ENCODE data around the gene RORC.

RORC gene

DNA sequence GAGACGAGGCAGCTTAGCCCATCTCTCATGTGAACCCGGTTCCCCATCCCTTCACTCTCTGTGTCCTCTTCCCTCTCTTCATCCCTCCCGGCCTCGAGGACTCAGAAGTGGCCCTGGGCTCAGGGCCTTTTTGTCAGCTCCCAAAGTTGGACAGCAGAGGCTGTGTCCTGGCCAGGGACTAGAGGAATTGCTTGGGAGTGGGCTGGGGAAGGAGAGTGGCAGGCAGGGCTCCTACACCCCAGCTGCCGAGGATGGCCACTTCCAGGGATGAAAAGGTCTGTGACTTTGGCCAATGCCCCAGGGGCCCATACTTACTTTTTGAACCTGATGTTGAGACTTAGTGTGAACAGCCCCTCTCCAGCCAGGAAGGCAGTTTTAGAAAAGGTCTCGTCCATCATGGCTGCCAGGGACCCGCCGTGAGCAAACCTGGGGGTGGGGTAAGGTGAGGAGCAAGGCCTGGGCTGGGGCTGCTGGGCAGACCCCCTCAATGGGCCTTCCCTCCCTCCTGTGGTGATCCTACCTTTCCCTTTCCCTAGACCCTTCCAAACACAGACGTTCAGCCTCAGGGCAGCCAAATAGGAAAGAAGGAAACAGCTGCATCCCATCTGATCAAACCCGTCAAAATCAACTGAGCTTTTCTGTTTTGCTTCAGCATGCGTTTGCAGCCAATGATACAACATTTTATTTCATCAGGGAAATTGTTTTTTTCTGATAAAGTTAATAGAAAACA lies 16.4 kb upstream of the RORC start:
- DNase-seq, result peak; percentile 41

DNA sequence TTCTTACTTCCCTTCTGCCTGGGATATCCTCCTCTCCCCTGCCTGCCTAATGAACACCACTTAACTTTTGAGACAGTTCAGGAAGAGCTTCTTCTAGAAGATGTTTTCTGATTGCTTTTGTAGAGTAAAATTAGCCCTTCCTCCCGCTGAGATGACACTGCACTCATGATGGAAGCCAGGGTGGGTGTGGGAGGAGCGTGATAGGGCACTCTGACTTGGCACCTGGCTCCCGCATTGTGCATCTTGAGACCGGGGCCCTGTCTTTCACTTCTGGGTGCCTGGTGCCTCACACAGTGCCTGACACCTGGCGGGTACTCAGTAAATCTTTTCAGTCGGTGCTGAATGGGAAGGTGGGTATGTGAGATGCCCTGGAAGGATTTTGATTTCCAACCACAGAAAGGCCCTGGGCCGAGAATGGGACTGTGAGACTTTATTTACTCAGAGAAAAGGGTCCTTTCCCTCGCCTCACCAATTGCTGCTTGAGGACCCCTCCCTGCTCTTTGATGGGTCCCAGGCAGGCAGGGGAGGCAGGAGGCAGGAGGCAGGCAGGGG lies 15.2 kb upstream of the RORC start:
- no peak for DNase-seq

DNA sequence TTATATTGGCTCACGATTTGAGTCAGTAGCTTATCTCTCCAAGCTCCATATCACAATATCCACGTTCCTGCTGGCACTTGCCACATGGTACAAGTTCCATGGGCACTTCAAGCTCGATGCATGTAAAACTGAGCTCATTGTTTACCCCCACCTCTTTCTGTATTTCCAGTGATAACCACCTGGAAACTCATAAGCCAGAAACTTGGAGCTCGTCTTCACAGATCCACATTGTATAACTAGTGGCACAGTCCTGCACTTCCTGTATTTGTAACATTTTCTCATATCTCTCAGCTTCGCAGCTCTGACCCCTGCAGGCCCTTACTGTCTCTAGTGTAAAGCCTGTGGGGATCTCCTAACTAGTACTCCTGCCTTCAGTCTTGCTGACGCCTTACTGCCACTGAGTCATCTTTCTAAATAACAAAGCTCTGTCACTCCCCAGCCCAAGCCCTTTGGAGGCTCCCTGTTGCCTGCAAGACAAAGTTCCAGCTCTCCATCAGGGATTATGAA lies 14.5 kb upstream of the RORC start:
- no peak for DNase-seq

DNA sequence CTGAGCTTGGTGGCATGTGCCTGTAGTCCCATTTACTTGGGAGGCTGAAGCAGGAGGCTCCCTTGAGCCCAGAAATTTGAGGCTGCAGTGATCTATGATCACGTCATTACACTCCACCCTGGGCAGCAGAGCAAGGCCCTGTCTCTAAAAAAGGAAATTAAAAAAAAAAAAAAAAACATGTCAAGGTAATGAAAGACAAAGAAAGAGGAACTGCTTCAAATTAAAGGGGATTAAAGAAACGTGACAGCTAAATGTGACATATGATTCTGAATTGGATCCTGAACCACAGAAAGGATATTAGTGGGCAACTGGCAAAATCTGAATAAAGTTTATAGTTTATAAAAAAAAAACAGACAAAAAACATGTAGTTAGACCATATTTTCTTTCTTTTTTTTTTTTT lies 11.8 kb upstream of the RORC start:
- no peak for DNase-seq

DNA sequence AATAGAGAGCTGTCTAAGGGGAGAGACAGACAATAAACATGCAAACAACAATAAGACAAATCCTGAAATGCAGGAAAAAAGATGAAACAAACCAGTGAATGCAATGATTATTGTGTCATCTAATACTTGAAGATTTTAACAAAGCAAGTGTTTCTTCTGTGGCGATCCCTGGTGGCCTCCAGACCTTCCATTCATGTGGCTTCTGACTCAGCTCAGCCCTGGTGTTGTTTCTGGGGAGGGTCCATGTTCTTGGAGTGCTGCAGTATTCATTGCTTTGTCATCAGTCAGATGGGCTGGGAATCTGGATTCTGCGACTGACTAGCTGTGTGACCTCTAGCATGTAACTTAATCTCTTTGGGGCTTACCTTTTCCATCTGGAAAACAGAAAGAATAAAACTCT lies 9.5 kb upstream of the RORC start:
- no peak for DNase-seq

DNA sequence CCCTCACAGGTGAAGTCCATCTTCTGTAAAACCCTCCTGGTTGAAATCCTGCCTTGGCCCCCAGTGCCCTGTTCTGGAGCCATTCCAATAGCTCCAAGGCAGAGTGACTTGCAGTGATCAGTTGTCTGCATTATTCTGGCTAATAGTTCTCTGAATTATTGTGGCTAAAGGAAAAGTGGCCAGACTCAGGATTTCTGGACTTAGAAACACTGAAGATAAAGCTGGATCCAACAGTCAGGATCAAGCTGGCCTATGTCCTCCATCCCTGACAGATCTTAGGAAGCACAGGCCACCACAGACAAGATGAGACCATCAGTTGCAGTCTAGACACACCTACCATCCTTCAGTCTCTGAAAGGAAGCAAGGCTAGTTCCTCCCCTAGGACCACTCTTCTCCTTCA lies 8.8 kb upstream of the RORC start:
- DNase-seq, result no peak

DNA sequence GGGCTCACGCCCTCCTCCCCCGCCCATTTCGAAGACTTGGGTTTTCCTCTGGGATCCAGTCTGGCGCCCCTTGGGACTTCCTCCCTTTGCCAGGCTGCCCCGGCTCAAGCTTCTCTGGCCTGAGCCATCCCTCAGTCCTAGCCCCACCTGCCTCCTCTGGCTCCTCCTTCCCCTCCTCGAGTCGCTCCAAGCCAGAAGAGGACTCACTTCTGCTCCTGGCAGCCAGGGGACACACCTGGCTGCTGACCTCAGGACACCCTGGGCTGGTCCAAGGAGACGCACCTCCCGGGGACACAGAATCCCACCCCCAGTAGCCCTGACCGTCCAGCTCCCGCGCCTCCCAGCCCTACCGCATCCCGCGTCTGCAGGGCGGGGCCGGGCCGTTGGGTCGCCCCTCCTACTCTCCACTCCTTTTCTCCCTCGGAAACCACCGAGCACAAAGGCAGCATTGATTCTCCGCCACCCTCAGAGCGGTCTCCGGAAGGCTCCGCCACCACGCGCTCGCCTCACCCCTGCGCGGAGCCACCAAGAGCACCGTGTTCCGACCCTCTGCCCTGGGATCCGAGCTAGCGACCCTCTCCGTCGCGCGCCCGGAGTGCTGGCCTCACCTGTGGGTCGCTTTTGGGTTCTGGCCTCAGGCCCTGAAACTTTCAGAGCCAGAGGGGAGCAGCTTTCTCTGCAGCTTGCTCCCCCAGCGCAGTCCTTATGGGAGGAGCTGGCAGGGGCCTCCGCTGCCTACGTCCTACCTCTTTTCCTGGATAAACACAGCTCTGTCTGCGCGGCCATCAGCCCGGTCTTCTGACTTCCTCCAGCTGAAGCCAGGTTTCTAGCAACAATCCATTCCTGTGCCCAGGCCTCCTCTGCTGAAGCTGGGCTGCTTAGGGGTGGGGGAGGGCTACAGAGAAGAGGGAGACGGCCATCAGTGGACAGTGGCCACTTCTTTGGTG lies 8.1 kb upstream of the RORC start, which contains the start of gene C2CD4D:
Gene C2CD4D, minus strand, starts transcription at position 364 of the 947 bp plus-strand sequence. CDS start 831 bp downstream, outside the sequence.
- DNase-seq, result peak; percentile 72

DNA sequence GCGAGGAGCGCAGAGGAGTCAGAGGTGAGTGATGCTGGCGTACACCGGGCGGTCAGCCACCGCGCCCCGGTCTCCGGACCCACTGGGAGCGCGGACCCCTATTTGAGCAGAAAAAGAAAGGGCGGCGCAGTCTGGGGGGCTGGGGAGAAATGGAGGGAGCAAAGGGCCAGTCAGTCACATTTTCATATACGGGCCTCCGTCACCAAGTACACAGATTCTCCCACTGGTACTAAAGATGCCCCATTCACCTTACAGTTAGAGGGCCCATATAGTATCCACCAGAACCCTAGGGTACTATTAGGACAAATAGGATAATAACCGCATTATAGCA lies 7.4 kb upstream of the RORC start:
- no peak for DNase-seq

DNA sequence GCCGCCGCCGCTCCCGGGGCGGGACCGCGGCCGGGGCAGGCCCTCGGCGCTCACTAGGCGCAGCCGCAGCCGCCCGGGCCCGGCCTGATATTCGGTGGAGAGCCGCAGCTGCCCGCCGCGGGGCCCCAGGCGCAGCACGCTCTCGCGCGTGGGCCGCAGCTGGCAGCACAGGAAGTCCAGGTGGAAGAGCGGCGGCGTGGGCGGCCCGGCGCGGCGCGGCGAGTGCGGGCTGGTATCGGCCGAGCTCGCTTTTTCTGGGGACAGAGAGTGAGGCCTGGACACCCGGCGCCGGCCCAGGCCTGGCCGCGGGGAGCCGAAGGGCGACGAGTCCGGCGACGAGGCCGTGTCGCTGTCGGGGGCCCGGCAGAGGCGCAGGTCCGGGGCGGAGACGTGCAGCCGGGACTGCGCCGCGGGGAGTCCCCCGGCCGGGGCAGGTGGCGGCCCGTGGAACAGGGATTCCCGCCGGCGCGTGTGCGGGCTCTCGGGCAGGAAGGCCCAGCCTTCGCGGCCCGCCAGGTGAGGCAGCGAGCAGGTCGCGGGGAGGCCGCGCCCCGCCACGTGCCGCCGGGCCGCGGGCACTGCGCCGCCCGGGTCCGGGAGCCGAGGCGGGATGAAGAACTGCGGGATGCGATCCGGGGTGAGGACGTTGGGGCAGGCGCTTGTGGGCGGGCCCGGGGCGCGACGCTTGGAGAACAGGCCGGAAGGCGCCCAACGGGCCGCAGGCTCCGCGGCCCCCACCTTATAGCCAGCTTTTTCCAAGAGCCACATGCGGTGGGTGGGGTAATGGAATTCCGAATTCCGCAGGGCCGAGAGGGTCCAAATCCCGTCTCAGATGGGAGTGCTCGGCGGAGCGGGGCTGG lies 6.8 kb upstream of the RORC start:
- peak; percentile 56 for DNase-seq

DNA sequence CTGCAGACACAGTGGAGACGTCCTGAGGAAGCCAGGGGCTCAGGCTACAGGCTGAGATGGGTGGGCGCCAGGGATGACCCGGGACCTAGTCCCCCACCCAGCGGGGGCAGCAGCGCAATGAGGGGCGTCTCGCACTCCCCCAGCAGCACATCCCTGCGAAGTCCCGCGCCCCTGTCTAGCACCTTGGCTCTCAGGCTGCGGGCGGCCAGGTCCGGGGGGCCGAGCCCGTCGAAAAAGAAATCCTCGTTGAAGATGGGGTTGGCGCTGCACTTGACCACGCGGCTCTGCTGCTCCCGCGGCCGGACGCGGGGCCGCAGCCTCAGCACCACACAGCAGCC lies 6.3 kb upstream of the RORC start:
- no peak for DNase-seq

DNA sequence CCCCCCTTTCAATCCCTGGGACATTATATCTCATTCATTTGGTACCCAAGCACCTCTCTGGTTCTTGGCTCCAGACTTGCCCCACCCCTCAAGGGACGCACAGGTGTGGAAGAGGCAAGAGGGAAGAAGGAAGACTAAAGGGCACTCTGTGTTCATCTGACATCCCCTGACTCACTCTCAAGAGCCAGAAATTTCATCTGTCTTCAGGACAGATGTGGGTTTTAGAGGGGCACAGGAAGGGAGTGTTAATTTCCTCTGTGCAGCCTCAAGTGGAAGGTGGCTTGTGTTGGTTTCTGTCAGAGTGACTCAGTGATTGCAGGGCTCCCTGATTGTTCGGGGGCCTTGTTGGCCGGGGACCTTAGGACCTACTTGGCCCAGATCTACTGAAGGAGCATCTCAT lies 5.6 kb upstream of the RORC start:
- DNase-seq, result no peak

DNA sequence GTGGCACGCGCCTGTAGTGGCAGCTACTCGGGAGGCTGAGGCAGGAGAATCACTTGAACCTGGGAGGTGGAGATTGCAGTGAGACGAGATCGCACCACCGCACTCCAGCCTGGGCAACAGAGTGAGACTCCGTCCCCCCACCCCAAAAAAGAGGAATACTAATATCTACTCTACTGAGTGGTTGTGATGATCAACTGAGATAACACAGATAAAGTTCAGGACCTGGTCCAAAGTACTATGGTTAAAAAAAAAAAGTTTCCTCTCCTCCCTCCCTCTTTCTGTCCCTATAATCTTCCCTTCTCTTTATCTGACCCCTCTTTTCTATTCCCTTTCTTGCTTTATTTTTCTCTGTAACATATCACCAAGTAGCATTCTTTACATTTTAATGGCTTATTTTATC lies 4.0 kb upstream of the RORC start:
- no peak for DNase-seq

DNA sequence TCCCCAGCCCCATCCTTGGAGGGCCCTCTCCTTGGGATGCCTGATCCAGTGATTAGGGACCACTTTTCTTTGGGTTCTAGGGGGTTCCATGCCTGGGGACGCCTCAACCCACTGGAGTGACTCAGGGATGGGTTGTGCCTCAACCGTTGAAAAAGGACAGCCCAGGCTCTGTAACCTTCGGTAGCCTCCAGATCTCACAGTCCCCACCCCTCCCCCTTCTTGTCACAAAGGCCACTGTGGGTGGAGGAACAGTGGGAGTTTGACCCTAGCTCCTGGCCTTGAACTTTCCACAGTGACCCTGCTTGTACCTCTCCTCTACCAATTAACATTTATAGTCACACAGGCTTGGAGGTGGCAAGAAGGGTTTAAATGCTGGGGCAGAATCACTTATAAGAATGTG lies 2.6 kb upstream of the RORC start:
- no peak for DNase-seq

DNA sequence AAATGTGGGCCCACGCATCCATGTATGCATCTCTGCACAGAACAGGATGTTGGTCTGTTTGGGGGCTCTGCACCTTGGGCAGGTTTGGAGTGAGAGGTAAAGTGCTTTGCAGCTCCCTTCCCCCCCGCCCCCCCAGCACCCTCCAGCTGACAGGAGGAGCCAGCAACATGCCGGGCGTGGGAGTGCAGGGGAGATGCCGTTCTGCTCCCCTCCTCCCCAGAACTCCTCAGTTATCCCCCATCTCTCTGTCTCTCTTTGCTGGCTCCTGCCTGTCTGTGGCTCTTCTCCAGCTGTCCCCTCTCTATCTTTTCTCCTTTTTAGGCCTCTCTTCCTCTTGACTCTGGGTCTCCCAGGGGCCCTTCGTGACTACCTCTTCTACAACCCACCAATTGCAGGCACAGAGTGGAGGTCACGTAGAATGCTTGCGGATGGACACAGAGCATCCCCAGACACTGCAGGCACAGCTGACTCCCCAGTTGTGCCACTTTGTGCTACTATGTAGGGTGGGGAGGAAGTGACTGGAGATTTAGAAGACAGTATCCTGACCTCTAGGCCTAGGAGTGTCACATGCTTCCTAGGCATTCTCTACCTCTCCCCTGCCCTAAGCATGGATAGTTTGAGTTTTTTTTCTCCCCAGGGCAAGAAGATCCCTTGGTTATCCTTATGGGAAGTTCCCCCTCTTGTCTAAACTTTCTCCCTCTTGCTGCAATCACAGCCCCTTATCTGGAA lies 1.7 kb upstream of the RORC start:
- no peak for DNase-seq

DNA sequence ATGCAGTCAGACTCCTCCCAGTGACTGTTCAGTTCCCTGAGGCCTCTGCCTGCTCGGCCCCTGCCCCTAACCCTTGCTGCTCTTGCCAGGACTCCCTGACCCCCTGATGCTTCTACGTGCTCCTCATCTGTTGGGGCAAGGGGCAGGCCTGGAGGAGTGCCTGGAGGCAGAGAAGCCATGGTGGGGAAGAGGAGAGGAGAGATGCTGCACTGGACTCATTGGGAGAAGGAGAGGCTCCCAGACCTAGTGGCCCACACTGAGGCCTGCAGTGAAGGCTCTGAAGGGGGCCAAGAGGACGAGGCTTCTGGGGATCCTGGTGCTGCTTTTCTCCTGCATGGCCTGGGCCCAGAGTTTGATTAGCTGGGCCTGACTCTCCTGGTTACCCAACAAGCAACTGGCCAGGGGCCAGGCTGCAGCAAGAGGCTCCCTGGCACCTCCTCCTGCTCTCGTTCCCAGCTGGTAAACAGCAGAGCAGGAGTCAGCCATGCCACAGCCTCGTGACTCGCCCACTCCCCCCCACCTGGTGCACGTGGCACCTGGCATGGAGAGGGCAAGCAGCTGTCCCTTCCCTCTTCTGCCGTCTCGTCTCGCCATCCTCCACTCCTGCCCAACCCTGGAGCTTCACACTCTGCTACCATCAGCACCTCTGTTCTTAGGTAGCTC lies 847 bp upstream of the RORC start:
- DNase-seq, result no peak

DNA sequence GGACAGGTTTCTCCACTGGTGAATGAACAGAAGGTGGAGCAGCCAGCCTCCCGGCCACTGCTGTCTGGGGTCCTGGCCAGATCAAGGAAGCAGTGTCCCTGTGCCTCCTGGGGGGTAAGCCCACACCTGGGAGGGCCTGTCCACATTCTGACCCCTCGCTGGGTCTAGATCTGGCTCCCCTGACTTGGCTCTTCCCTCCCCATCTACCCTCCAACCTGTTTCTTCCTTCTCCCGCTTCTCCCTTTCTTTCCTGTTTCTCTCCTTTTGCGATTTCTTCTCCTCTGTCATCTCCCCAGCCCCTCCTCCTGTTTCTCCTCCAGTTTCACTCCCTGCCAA lies 378 bp downstream of the RORC start:
- DNase-seq, result no peak

DNA sequence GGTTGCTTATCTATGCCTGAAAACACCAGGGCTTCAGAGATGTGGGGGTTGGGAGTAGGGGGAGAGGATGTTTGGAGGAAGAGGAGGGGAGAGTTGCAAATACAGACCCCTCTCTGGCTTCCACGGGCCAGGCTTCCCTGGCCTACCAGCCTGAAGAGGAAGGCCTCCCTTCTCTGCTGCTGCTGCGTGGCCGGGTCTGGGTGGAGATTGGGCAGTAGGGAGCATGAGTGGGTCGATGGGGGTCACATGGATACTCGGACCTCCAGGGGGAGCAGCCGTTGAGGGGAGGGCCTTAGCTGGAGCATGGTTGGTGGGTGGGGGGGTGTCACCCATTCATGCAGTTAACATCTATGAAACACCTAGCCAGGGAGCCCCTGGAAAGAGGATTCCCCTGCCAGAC lies 1.5 kb downstream of the RORC start:
- DNase-seq, result no peak

DNA sequence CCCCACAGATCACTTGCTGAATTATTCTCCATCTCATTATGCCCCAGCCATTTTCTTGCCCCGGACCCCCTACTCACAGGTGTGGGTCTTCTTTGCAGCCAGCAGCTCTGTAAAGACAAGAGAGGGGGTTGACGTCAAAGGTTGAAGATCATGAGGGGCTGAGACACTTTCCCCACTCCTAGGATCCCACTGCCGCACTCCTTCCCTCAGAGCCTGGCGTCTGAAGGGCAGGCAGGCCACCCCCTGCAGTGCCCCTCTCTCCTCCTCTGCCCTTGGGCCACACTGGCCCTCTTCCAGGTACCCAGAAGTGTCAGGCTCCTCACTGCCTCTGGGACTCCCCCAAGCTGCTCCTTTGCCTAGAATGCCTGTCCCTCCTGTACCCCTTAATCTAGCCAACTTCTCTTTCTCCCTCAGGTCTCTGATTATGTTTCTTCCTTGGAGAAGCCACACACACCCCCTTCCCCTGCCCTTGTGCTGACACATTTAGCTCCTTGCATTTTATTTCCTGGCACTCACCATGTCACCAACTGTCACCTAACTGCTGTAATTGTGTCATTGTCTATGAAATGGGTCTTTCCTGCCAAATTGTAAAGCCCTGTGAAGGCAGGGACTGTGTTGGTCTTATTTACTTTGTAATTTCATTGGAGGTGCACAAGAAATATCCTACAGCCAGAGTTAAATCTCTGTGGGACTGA lies 2.1 kb downstream of the RORC start:
- no peak for DNase-seq

DNA sequence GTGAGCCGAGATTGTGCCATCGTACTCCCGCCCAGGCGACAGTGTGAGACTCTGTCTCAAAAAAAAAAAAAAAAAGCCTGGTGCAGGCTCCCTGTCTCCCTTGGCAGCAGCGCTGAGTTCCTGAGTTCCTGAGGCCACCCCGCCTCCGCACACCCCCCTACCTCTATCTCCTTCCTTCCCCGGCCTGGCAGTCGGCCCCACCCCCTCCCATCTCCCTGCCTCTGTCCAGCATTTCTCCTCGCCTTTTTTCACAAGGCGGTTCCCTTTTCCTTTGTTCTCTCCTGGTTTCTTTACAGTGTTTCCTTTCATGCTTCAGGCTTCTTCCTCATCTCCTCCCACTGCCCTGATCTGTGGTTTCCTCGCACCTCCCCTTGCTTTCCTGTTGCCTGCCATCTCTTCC lies 2.7 kb downstream of the RORC start:
- DNase-seq, result no peak

DNA sequence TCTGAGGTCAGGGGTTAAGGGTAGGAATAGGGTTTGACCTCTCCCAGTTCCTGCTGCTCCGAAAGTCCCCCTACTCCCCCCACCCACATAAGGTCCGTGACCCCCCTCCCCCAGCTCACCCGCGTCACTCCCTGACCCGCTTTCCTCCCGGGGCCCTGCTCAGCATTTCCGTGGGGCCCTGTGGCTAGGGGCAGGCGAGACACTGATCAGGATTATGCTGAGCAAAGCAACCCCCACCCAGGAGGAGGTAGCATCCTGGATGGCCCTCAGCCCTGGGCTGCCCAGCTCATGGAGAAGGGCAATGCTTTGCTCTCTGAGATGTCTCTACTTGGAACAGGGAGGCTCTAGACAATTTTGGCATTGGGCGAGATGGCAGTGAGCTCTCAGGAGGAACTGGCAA lies 3.7 kb downstream of the RORC start:
- DNase-seq, result no peak
